MM.1S (cell line): ENCODE results near the gene CA10.

Experiments used
- DNase-seq: peaks from one replicate; pipeline ENCODE4 v3.0.0-alpha.2; 2015
- H2AFZ ChIP-seq: fragments of 300-600 bp; sonication (generic); 2 replicates; pipeline ENCODE4 v1.6.0; 2016; ENCODE audit warnings: antibody characterized with exemption, low read length
- H3F3A ChIP-seq: fragments of 300-600 bp; sonication (generic); 2 replicates; pipeline ENCODE4 v1.6.1; 2016; ENCODE audit warnings: mild to moderate bottlenecking, antibody characterized with exemption, low read length, moderate library complexity, mixed read lengths; ENCODE audit not compliant: insufficient read depth
- H3K27ac ChIP-seq: fragments of 300-600 bp; sonication (generic); 2 replicates; pipeline ENCODE4 v1.5.1; 2016; ENCODE audit warnings: mild to moderate bottlenecking, low read length
- H3K27me3 ChIP-seq: fragments of 300-600 bp; sonication (generic); replicated peaks from 2 replicates; pipeline ENCODE4 v1.6.0; 2016; ENCODE audit warnings: low read length; ENCODE audit not compliant: insufficient read depth
- H3K36me3 ChIP-seq: fragments of 300-600 bp; sonication (generic); replicated peaks from 2 replicates; pipeline ENCODE4 v1.6.1; 2016; ENCODE audit warnings: mild to moderate bottlenecking, low read length, mixed read lengths; ENCODE audit not compliant: insufficient read depth
- H3K4me1 ChIP-seq: fragments of 300-600 bp; sonication (generic); 2 replicates; pipeline ENCODE4 v1.6.1; 2016; ENCODE audit warnings: low read length, mixed read lengths
- H3K4me2 ChIP-seq: fragments of 300-600 bp; sonication (generic); 2 replicates; pipeline ENCODE4 v1.6.0; 2016; ENCODE audit warnings: low read depth, low read length
- H3K4me3 ChIP-seq: fragments of 300-600 bp; sonication (generic); 2 replicates; pipeline ENCODE4 v1.5.1; 2016; ENCODE audit warnings: low read length, mixed read lengths
- H3K79me2 ChIP-seq: fragments of 300-600 bp; sonication (generic); 2 replicates; pipeline ENCODE4 v1.6.1; 2016; ENCODE audit warnings: mixed run types, low read length, mixed read lengths
- H3K9ac ChIP-seq: fragments of 300-600 bp; sonication (generic); 2 replicates; pipeline ENCODE4 v1.6.1; 2016; ENCODE audit warnings: low read length, mixed read lengths
- H3K9me2 ChIP-seq: fragments of 300-600 bp; sonication (generic); replicated peaks from 2 replicates; pipeline ENCODE4 v1.6.1; 2016; ENCODE audit warnings: mild to moderate bottlenecking, low read length, mixed read lengths; ENCODE audit not compliant: insufficient read depth
- H3K9me3 ChIP-seq: fragments of 300-600 bp; sonication (generic); replicated peaks from 2 replicates; pipeline ENCODE4 v1.6.1; 2016; ENCODE audit warnings: mild to moderate bottlenecking, low read length, mixed read lengths; ENCODE audit not compliant: insufficient read depth
- H4K20me1 ChIP-seq: fragments of 300-600 bp; sonication (generic); 2 replicates; pipeline ENCODE4 v1.6.1; 2016; ENCODE audit warnings: mild to moderate bottlenecking, low read length, moderate library complexity, mixed read lengths; ENCODE audit not compliant: insufficient read depth
- EZH2 ChIP-seq: fragments of 300-600 bp; sonication (generic); optimal IDR thresholded peaks from 2 replicates; pipeline ENCODE3; 2017; ENCODE audit warnings: low read depth, mild to moderate bottlenecking, antibody characterized with exemption, low read length, mixed read lengths
- EZH2phosphoT487 ChIP-seq: fragments of 300-600 bp; sonication (generic); IDR thresholded peaks from 2 replicates; pipeline ENCODE4 v1.6.1; 2018; ENCODE audit warnings: antibody characterized with exemption, low read length
- TF ChIP-seq, protein P1 (sequence below): fragments of 300-600 bp; sonication (generic); IDR thresholded peaks from 2 replicates; pipeline ENCODE4 v1.5.1; 2016; ENCODE audit warnings: antibody characterized with exemption, low read length, mixed read lengths

Gene CA10

DNA sequence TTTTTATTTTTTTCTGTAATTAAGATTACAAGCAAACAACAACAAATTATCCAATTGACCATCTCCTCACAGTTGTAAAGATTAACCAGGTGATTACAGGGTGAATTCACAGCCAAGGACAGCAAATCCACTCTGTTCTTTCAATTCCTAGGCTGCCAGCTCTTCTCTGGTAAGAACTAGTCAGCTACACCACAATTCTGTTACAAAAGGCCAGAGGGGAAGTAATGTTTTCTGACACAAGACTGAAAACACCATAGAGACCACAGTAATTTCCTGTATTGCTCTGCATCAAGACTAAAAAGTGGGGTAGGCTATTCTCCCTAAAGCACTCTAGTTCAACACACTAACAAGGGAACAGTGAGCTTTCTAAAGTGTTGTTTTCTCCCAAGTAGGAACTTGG lies 10.6 kb downstream of the CA10 start:
- Histone ChIP-seq H3K79me2 (no peaks in the 10 kb centered on the region), H2AFZ (no peak overlapping the region), H3K27ac (peak overlapping the region; percentile 96), H3K27me3 (no peaks in the 10 kb centered on the region), H3K36me3 (no peaks in the 10 kb centered on the region), H3K4me1 (peaks cover 36% of the 10 kb centered on the region), H4K20me1 (no peaks in the 10 kb centered on the region), H3K9me3 (no peaks in the 10 kb centered on the region), H3K4me2 (peak overlapping the region; percentile 84), H3F3A (peaks cover 29% of the 10 kb centered on the region), H3K9me2 (no peaks in the 10 kb centered on the region), H3K9ac (peak overlapping the region; percentile 52), H3K4me3 (peak overlapping the region; percentile 20)
- peak; percentile 91 for DNase-seq
- TF ChIP-seq EZH2 (no peak), EZH2phosphoT487 (no peak)
- TF ChIP-seq, protein P1, sequence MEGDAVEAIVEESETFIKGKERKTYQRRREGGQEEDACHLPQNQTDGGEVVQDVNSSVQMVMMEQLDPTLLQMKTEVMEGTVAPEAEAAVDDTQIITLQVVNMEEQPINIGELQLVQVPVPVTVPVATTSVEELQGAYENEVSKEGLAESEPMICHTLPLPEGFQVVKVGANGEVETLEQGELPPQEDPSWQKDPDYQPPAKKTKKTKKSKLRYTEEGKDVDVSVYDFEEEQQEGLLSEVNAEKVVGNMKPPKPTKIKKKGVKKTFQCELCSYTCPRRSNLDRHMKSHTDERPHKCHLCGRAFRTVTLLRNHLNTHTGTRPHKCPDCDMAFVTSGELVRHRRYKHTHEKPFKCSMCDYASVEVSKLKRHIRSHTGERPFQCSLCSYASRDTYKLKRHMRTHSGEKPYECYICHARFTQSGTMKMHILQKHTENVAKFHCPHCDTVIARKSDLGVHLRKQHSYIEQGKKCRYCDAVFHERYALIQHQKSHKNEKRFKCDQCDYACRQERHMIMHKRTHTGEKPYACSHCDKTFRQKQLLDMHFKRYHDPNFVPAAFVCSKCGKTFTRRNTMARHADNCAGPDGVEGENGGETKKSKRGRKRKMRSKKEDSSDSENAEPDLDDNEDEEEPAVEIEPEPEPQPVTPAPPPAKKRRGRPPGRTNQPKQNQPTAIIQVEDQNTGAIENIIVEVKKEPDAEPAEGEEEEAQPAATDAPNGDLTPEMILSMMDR = no peak

DNA sequence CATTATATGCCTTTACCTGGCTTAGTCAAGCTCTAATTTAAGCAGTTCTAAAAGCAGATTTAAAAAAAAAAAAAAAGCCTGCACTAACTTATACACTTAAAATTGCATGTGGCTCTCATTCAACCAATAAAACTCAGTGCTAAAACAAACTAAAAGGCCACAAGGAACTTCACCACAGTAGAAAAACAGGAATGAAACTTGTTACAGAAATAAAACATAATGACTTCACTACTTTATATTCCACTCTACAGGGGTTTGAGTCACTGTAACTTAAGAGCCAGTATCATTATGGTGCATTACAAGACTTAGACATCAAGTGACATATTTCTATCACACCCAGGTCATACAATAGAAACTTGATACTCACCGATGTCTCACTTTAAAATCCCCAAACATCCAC lies 11.1 kb downstream of the CA10 start:
- Histone ChIP-seq H3K9ac (peak overlapping the region; percentile 52), H3K4me2 (peak overlapping the region; percentile 84), H3K4me1 (peaks cover 36% of the 10 kb centered on the region), H4K20me1 (no peaks in the 10 kb centered on the region), H3K79me2 (no peaks in the 10 kb centered on the region), H3K36me3 (no peaks in the 10 kb centered on the region), H2AFZ (no peak overlapping the region), H3K9me2 (no peaks in the 10 kb centered on the region), H3K4me3 (peak overlapping the region; percentile 23), H3K27me3 (no peaks in the 10 kb centered on the region), H3K9me3 (no peaks in the 10 kb centered on the region), H3K27ac (peak overlapping the region; percentile 96), H3F3A (peaks cover 29% of the 10 kb centered on the region)
- TF ChIP-seq EZH2phosphoT487 (no peak), EZH2 (no peak)
- TF ChIP-seq, protein P1 = no peak
- peak; percentile 75 for DNase-seq

DNA sequence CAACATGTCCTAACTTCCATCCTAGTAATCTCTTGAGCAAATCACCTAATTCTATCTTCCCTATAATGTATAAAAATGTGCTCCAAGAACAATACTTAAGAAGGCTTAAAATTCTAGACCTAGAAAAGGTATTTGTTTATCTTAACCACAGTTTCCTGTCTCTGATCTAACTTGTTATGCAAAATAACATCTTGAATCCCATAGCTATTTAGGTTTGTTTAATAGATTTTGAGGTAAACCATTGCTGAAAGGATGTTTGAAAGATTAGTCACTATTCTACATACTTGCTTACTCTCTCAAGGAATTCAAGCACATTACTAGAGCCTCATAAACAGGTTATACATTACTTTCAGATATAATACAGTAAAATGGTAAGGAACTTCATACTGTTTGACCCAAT lies 13.0 kb downstream of the CA10 start:
- H3K27me3 ChIP-seq = no peaks in the 10 kb centered on the region
- no peak overlapping the region for H2AFZ ChIP-seq
- H3K79me2 ChIP-seq = no peaks in the 10 kb centered on the region
- TF ChIP-seq, protein P1 = no peak
- TF ChIP-seq EZH2phosphoT487 = no peak
- no peak for TF ChIP-seq EZH2
- H3K27ac ChIP-seq = peak overlapping the region; percentile 15; the same call in 1 of the 2 replicates
- H3K36me3 ChIP-seq = no peaks in the 10 kb centered on the region
- no peaks in the 10 kb centered on the region for H3K9me3 ChIP-seq
- H3K4me1 ChIP-seq = peaks cover 36% of the 10 kb centered on the region
- peaks cover 29% of the 10 kb centered on the region for H3F3A ChIP-seq
- peak overlapping the region; percentile 30; the same call in 1 of the 2 replicates for H3K4me2 ChIP-seq
- no peak overlapping the region for H3K9ac ChIP-seq
- H4K20me1 ChIP-seq = no peaks in the 10 kb centered on the region
- H3K4me3 ChIP-seq = no peak overlapping the region
- DNase-seq = peak; percentile 68
- no peaks in the 10 kb centered on the region for H3K9me2 ChIP-seq
